Erythroblast (primary cell): ENCODE measurements around the gene AHCYL2.

Experiments used
- GATA1 ChIP-seq: IDR thresholded peaks from 2 replicates; pipeline ENCODE4 v1.6.1; 2011; ENCODE audit warnings: low read depth, mild to moderate bottlenecking, control low read depth, low read length, moderate library complexity
- POLR2A ChIP-seq: IDR thresholded peaks from 2 replicates; pipeline ENCODE4 v1.6.1; 2011; ENCODE audit warnings: mild to moderate bottlenecking, low read length

GRCh38 chr7:129266181-129266580 lies 41.4 kb downstream of the AHCYL2 start:
- TF ChIP-seq POLR2A: no peak
- TF ChIP-seq GATA1: no peak
